ENCODE measurements around the gene FILIP1L.

DNA sequence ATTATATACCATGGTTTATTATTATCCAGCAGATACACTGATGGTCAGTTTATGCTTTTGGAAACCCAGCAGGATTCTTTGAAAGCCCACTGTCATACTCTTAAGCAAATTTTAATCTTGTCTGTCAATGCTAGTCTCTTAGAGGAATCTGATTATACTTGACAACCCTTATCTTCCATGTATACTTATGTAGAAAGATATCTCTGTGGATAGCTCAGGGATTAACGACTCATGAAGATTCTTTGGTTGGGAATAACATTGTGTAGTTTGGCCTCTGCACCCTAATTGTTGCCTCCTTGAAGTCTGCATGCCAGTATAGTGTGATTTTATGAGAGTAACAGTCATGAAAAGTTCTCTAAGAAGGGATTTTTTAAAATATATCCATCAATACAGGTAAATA, 33.0 kb downstream of the FILIP1L start:
- TF ChIP-seq, protein P1, sequence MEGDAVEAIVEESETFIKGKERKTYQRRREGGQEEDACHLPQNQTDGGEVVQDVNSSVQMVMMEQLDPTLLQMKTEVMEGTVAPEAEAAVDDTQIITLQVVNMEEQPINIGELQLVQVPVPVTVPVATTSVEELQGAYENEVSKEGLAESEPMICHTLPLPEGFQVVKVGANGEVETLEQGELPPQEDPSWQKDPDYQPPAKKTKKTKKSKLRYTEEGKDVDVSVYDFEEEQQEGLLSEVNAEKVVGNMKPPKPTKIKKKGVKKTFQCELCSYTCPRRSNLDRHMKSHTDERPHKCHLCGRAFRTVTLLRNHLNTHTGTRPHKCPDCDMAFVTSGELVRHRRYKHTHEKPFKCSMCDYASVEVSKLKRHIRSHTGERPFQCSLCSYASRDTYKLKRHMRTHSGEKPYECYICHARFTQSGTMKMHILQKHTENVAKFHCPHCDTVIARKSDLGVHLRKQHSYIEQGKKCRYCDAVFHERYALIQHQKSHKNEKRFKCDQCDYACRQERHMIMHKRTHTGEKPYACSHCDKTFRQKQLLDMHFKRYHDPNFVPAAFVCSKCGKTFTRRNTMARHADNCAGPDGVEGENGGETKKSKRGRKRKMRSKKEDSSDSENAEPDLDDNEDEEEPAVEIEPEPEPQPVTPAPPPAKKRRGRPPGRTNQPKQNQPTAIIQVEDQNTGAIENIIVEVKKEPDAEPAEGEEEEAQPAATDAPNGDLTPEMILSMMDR (IDR thresholded peaks at IDR 0.05; ENCODE audit: insufficient read depth, low read length, poor library complexity, severe bottlenecking): no peak
- TF ChIP-seq EZH2phosphoT487 (conservative IDR thresholded peaks at IDR 0.05; ENCODE audit: low read length): no peak
